ENCODE results near the gene IFFO2.
A peak's percentile ranks its signal among the peaks of the same experiment; 100 is the strongest.

IFFO2 gene

GRCh38 chr1:18877282-18877681 lies 79.2 kb downstream of the IFFO2 start:
- no peak for DNase-seq (ENCODE audit: low read depth)
- TF ChIP-seq CTCF (IDR thresholded peaks at IDR 0.05; ENCODE audit: insufficient read depth, low read depth, low read length, missing control alignments), result no peak
- H3K4me3 ChIP-seq (ENCODE audit: low read depth, low read length), result no peak overlapping the region

- DNase-seq (ENCODE audit: low read depth), result no peak
- no peak overlapping the region for H3K4me3 ChIP-seq (ENCODE audit: low read depth, low read length)
- no peak for TF ChIP-seq CTCF (IDR thresholded peaks at IDR 0.05; ENCODE audit: insufficient read depth, low read depth, low read length, missing control alignments)
Observed at GRCh38 chr1:18876210-18876609, 80.3 kb downstream of the IFFO2 start.

- no peak for TF ChIP-seq CTCF (IDR thresholded peaks at IDR 0.05; ENCODE audit: insufficient read depth, low read depth, low read length, missing control alignments)
- no peak for DNase-seq (ENCODE audit: low read depth)
- H3K4me3 ChIP-seq (ENCODE audit: low read depth, low read length), result no peak overlapping the region
Observed at GRCh38 chr1:18875796-18876128, 80.7 kb downstream of the IFFO2 start.

- no peak overlapping the region for H3K4me3 ChIP-seq (ENCODE audit: low read depth, low read length)
- TF ChIP-seq CTCF (IDR thresholded peaks at IDR 0.05; ENCODE audit: insufficient read depth, low read depth, low read length, missing control alignments), result peak; percentile 90
Observed at GRCh38 chr1:18875107-18875795, 81.2 kb downstream of the IFFO2 start.

GRCh38 chr1:18874600-18874999 lies 81.9 kb downstream of the IFFO2 start:
- DNase-seq (ENCODE audit: low read depth), result no peak
- no peak overlapping the region for H3K4me3 ChIP-seq (ENCODE audit: low read depth, low read length)
- no peak for TF ChIP-seq CTCF (IDR thresholded peaks at IDR 0.05; ENCODE audit: insufficient read depth, low read depth, low read length, missing control alignments)

More at GRCh38 chr1:18875107-18875795, 81.2 kb downstream of the IFFO2 start:
- peak; percentile 87 for DNase-seq (ENCODE audit: low read depth)

- no peak overlapping the region for H3K4me3 ChIP-seq (ENCODE audit: low read depth, low read length)
- no peak for TF ChIP-seq CTCF (IDR thresholded peaks at IDR 0.05; ENCODE audit: insufficient read depth, low read depth, low read length, missing control alignments)
- DNase-seq (ENCODE audit: low read depth), result no peak
Observed at GRCh38 chr1:18874036-18874435, 82.4 kb downstream of the IFFO2 start.

GRCh38 chr1:18872071-18872611 lies 84.3 kb downstream of the IFFO2 start:
- DNase-seq (ENCODE audit: low read depth), result no peak
- no peak for TF ChIP-seq CTCF (IDR thresholded peaks at IDR 0.05; ENCODE audit: insufficient read depth, low read depth, low read length, missing control alignments)

More at GRCh38 chr1:18872071-18872611, 84.3 kb downstream of the IFFO2 start:
- H3K4me3 ChIP-seq (ENCODE audit: low read depth, low read length), result no peak overlapping the region
